GM12873 (cell line): ENCODE results near the gene SP140L.

Experiments used
- CTCF ChIP-seq: IDR thresholded peaks from 2 replicates; pipeline ENCODE4 v1.5.1; 2012; ENCODE audit warnings: low read depth, mild to moderate bottlenecking, moderate library complexity, low read length, control low read depth; ENCODE audit not compliant: insufficient read depth; ENCODE audit errors: missing control alignments

The SP140L gene

GRCh38 chr2:230306474-230306873, 20.5 kb upstream of the SP140L start:
- no peak for TF ChIP-seq CTCF

DNA sequence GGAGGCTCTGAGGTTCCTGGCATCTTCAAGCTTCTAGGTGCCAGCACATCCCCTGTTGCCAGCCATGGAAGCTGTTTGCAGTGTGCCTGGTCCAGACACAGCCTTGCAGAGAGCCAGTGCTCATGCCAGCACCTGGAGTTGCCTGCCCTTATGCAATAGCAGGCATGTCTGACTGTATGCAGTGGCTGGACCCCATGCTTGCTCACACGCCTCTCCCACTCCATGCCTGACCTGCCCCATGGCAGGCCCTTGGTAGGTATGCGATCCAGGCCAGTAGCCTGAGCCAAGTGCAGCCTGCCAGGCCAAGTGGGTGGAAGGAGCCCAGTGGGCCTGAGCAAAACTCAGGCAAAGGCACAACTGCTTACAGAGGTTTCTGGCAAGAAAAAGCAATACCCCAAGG, 19.5 kb upstream of the SP140L start:
- TF ChIP-seq CTCF, result no peak

DNA sequence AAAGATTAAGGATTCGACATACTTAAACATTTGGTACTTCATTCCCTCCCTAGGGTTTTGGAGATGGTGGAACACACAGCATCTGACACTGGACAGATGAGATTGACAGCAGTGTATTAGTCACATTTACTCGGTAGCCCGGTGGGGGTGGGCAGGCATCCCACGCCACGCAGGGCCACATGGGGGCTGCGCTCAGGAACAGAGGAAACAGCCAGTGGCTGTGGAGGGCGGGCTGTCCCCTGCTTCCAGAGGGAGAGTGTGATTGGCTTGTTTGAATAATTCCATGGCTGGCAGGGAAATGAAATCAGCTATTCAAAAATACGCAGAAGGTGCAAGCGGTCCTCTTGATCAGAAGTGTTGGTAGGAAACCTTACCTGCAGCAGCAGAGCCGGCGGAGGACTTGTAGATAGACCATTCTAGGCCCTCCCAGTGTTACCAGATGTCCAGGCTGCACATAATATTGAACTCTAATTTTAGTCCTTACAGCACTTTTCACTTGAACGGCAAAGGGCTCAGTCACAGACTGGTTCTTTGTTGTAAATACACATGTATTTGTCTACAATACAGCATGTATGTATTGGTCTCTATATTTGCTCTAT, 18.5 kb upstream of the SP140L start:
- no peak for TF ChIP-seq CTCF

GRCh38 chr2:230312638-230313037, 14.4 kb upstream of the SP140L start:
- TF ChIP-seq CTCF, result no peak

DNA sequence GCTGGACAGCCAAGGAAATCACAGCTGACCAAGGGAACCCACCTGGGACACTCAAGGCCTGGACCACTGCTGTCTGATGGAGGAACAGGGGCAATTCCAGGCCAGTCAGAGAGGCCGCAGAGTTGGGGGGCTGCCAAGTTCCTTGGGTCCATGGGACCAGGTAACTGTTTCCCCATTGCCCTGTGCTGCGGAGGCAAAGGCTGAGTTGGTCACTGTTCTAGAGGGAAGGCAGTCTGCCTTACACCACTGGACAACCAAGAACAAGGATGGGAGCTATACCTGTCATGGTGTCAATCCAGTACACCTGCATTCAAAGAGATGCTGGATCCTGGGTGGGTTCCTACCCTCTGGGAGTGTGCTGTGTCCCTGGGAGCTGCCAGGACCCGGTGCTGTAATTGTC, 9.6 kb upstream of the SP140L start:
- no peak for TF ChIP-seq CTCF

GRCh38 chr2:230318190-230319121, 8.5 kb upstream of the SP140L start:
- no peak for TF ChIP-seq CTCF

DNA sequence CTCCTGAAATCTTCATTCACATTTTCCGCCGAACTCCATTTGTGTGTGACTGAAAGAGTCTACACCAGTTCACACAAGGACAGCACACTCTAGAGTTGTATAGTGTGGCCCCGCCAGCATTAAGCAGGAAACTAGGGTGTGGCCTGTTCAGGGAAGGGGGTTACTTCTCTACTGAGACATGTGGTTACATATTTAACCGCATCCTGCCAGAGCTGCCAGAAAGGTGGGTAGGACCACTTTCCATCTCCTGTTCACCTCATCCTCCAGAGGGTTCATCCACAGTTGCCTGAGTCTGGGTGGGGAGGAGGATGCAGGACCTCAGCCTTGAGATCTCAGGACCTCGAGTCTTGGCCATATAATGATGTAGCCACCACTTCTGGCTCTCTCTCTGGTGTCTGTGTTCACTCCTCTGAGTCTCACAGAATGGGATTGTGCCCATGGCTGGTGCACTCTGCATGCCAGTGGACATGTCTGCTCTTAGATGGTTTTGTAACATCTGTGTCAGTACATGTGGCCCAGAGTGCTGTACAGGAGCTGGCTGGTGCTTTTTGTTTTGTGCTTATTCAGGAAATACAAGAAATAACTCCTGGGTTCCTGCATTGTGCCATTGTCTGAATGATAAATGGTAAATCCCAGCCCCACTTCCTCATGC, 7.7 kb upstream of the SP140L start:
- TF ChIP-seq CTCF, result no peak
